GM19324 (cell line): ENCODE data around the gene PTPRE.

Source experiments
- ATAC-seq: cut with Tn5 transposase; IDR thresholded peaks from one replicate; pipeline ENCODE4 v1.9.1; 2021; ENCODE audit warnings: mild to moderate bottlenecking, moderate library complexity; ENCODE audit not compliant: unreplicated experiment, low FRiP score

Gene PTPRE

GRCh38 chr10:128036746-128037543 is 130.0 kb downstream of the PTPRE start:
- no peak for ATAC-seq

GRCh38 chr10:128040096-128040495 is 133.2 kb downstream of the PTPRE start:
- ATAC-seq, result no peak

- ATAC-seq, result no peak
These were observed 133.8 kb downstream of the PTPRE start for GRCh38 chr10:128040681-128041080.

- no peak for ATAC-seq
These were observed 135.3 kb downstream of the PTPRE start for GRCh38 chr10:128042131-128042610.

GRCh38 chr10:128043259-128044045 is 136.5 kb downstream of the PTPRE start:
- ATAC-seq, result no peak

- ATAC-seq, result no peak
These were observed 137.3 kb downstream of the PTPRE start for GRCh38 chr10:128044186-128044585.

- ATAC-seq, result no peak
These were observed 138.3 kb downstream of the PTPRE start for GRCh38 chr10:128044961-128045832.

GRCh38 chr10:128045833-128046120 is 138.9 kb downstream of the PTPRE start:
- ATAC-seq, result no peak

- ATAC-seq, result no peak
These were observed 139.5 kb downstream of the PTPRE start for GRCh38 chr10:128046156-128046952.

GRCh38 chr10:128046953-128047290 is 140.0 kb downstream of the PTPRE start:
- ATAC-seq, result no peak

- peak; percentile 100 for ATAC-seq
These were observed 140.4 kb downstream of the PTPRE start for GRCh38 chr10:128047351-128047750.

GRCh38 chr10:128047991-128048818 is 141.3 kb downstream of the PTPRE start:
- peak; percentile 8 for ATAC-seq

GRCh38 chr10:128048819-128049210 is 141.9 kb downstream of the PTPRE start:
- no peak for ATAC-seq

- ATAC-seq, result no peak
These were observed 142.6 kb downstream of the PTPRE start for GRCh38 chr10:128049226-128050120.

GRCh38 chr10:128050121-128050516 is 143.2 kb downstream of the PTPRE start:
- ATAC-seq, result no peak

GRCh38 chr10:128050936-128051335 is 144.0 kb downstream of the PTPRE start:
- ATAC-seq, result no peak

- ATAC-seq, result no peak
These were observed 144.6 kb downstream of the PTPRE start for GRCh38 chr10:128051548-128051947.

- ATAC-seq, result no peak
These were observed 145.8 kb downstream of the PTPRE start for GRCh38 chr10:128052696-128053095.
